ENCODE measurements around the gene XRRA1.

GRCh38 chr11:74932169-74932568 is 16.7 kb downstream of the XRRA1 start:
- TF ChIP-seq TCF4 (CRISPR knock-in tag; IDR thresholded peaks at IDR 0.05; ENCODE audit: borderline replicate concordance), result no peak
- TF ChIP-seq PATZ1 (CRISPR knock-in tag; IDR thresholded peaks at IDR 0.05; ENCODE audit: borderline replicate concordance), result no peak
- TF ChIP-seq CSDC2 (CRISPR knock-in tag; IDR thresholded peaks at IDR 0.05), result no peak
- TF ChIP-seq RARB (CRISPR knock-in tag; IDR thresholded peaks at IDR 0.05), result no peak
- no peak for TF ChIP-seq ZNF8 (CRISPR knock-in tag; IDR thresholded peaks at IDR 0.05)
- no peak for TF ChIP-seq CREB5 (CRISPR knock-in tag; IDR thresholded peaks at IDR 0.05; ENCODE audit: low read depth)
- TF ChIP-seq CSRNP3 (CRISPR knock-in tag; IDR thresholded peaks at IDR 0.05), result no peak
- TF ChIP-seq ZFP30 (CRISPR knock-in tag; IDR thresholded peaks at IDR 0.05), result no peak
- no peak for TF ChIP-seq BACH2 (CRISPR knock-in tag; IDR thresholded peaks at IDR 0.05; ENCODE audit: borderline replicate concordance)
- no peak for TF ChIP-seq PPARA (CRISPR knock-in tag; IDR thresholded peaks at IDR 0.05; ENCODE audit: borderline replicate concordance)
- no peak for TF ChIP-seq SNAI2 (CRISPR knock-in tag; IDR thresholded peaks at IDR 0.05)
- TF ChIP-seq OSR1 (CRISPR knock-in tag; IDR thresholded peaks at IDR 0.05), result no peak
- no peak for TF ChIP-seq TOX (CRISPR knock-in tag; IDR thresholded peaks at IDR 0.05; ENCODE audit: borderline replicate concordance)

Measured in SK-N-SH treated with all-trans-retinoic acid at 6 μM for 48 hours (cell line).